H1 (cell line): ENCODE measurements around the gene TSC2.
A peak's percentile ranks its signal among the peaks of the same experiment; 100 is the strongest.

Experiments
- ASH2L ChIP-seq: fragments of 200-600, 300-600 bp; sonication (generic); IDR thresholded peaks from one replicate; pipeline ENCODE4 v1.7.1; 2017; ENCODE audit warnings: low read length
- CREB1 ChIP-seq: IDR thresholded peaks from 2 replicates; pipeline ENCODE4 v1.6.1; 2012; ENCODE audit warnings: inconsistent platforms
- EP300 ChIP-seq, 2 experiments: IDR thresholded peaks; 1 replicate in 1 of 2; 2 replicates in 1 of 2; pipeline ENCODE4 v1.6.1; 2011 to 2012; ENCODE audit warnings: low read depth in 2 of 2, low read length in 2 of 2, mild to moderate bottlenecking in 2 of 2, borderline replicate concordance in 1 of 2, inconsistent platforms in 1 of 2, moderate library complexity in 1 of 2
- POLR2AphosphoS5 ChIP-seq: IDR thresholded peaks from 2 replicates; pipeline ENCODE4 v1.6.1; 2011; ENCODE audit warnings: low read depth, low read length
- RAD21 ChIP-seq, 2 experiments: IDR thresholded peaks in 1 of 2; conservative IDR thresholded peaks in 1 of 2; 2 replicates each; pipeline ENCODE4 v1.6.1; 2011; ENCODE audit warnings: low read depth in 2 of 2, low read length in 2 of 2, improper control_type of control experiment in 1 of 2, inconsistent platforms in 1 of 2, mild to moderate bottlenecking in 1 of 2, moderate library complexity in 1 of 2
- RFX5 ChIP-seq: IDR thresholded peaks from 2 replicates; pipeline ENCODE4 v1.6.1; 2011; ENCODE audit warnings: low read depth, low read length, improper control_type of control experiment, borderline replicate concordance
- SIN3A ChIP-seq, 2 experiments: IDR thresholded peaks in 1 of 2; conservative IDR thresholded peaks in 1 of 2; 2 replicates each; pipeline ENCODE4 v1.6.1; 2011 to 2012; ENCODE audit warnings: low read length in 2 of 2, improper control_type of control experiment in 1 of 2, low read depth in 1 of 2, mild to moderate bottlenecking in 1 of 2
- TAF1 ChIP-seq: IDR thresholded peaks from 2 replicates; pipeline ENCODE4 v1.6.1; 2011; ENCODE audit warnings: mild to moderate bottlenecking, low read depth, low read length
- YY1 ChIP-seq: IDR thresholded peaks from 2 replicates; pipeline ENCODE4 v1.6.1; 2011; ENCODE audit warnings: low read depth, mild to moderate bottlenecking, low read length
- TF ChIP-seq, protein P1 (sequence below), 3 experiments: IDR thresholded peaks; 1 replicate in 2 of 3; 2 replicates in 1 of 3; pipeline versions ENCODE4 v1.5.1 to v1.6.1; 2011; ENCODE audit warnings: low read length in 3 of 3, mild to moderate bottlenecking in 3 of 3, inconsistent platforms in 2 of 3, low read depth in 1 of 3, moderate library complexity in 1 of 3; ENCODE audit not compliant: insufficient read depth in 1 of 3; ENCODE audit errors: control extremely low read depth in 1 of 3

DNA sequence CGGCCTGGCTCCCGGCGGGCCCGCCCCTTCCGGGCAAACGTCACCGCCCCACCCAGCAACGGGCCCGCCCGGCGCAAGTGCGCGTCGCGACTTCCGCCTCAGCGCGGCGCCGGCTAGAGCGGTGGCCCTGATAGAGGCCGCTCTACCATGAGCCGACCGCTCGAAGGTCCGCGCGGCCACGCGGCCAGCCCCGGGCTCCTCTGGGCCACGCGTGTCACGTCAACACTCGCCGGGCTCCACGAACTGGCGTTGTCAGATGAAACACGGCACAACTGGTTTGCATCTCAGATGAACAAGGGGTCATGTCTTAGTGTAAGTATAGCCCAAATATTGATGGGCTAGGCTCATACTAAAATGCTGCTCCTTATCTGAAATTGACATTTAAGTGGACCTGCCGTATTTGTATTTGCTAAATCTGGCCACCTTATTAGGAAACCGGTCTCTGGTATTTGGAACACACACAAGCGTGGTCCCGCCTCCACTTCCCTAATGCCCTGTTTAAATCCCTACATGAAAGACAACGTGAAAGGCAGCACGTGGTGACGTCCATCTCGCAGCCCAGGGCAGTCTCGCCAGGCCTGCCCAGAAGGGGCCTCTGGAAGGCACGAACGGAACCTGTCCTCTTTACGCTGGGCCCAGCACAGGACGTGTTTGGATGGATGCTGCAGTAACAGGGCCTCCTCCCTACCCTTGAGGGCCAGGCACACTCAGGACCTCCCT, 37.8 kb upstream of the TSC2 start, which contains the start of gene ZNF598:
- TF ChIP-seq, protein P1, sequence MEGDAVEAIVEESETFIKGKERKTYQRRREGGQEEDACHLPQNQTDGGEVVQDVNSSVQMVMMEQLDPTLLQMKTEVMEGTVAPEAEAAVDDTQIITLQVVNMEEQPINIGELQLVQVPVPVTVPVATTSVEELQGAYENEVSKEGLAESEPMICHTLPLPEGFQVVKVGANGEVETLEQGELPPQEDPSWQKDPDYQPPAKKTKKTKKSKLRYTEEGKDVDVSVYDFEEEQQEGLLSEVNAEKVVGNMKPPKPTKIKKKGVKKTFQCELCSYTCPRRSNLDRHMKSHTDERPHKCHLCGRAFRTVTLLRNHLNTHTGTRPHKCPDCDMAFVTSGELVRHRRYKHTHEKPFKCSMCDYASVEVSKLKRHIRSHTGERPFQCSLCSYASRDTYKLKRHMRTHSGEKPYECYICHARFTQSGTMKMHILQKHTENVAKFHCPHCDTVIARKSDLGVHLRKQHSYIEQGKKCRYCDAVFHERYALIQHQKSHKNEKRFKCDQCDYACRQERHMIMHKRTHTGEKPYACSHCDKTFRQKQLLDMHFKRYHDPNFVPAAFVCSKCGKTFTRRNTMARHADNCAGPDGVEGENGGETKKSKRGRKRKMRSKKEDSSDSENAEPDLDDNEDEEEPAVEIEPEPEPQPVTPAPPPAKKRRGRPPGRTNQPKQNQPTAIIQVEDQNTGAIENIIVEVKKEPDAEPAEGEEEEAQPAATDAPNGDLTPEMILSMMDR (IDR thresholded peaks at IDR 0.05; ENCODE audit: control extremely low read depth in 1 of 3, insufficient read depth in 1 of 3, low read depth in 1 of 3, low read length in 3 of 3): no peak
- TF ChIP-seq TAF1: peak; percentile 74
- no peak for TF ChIP-seq YY1
- no peak; the same call in none of the 2 replicates for TF ChIP-seq POLR2AphosphoS5
- peak; percentile 77 for TF ChIP-seq CREB1
- peak; percentile 64 for TF ChIP-seq ASH2L
- no peak for TF ChIP-seq RFX5
- TF ChIP-seq RAD21 (IDR thresholded peaks at IDR 0.05 in 1 of 2, conservative IDR thresholded peaks at IDR 0.05 in 1 of 2; ENCODE audit: low read depth in 2 of 2, low read length in 2 of 2): no peak
- TF ChIP-seq SIN3A (conservative IDR thresholded peaks at IDR 0.05 in 1 of 2, IDR thresholded peaks at IDR 0.05 in 1 of 2; ENCODE audit: low read depth in 1 of 2, low read length in 2 of 2): peak; percentile 47 to 84; a peak in 2 of 4 replicates
- no peak for TF ChIP-seq EP300 (IDR thresholded peaks at IDR 0.05; ENCODE audit: borderline replicate concordance in 1 of 2, low read depth in 2 of 2, low read length in 2 of 2)
